Retinal pigment epithelial cell (primary cell): ENCODE measurements around the gene COL5A2.

Experiments
- DNase-seq: peaks from one replicate; pipeline ENCODE4 v3.0.0-alpha.2; 2010; ENCODE audit warnings: low read depth
- H3K4me3 ChIP-seq: 2 replicates; pipeline ENCODE4 v1.5.1; 2011; ENCODE audit warnings: mild to moderate bottlenecking, low read length, control low read depth, moderate library complexity
- TF ChIP-seq, protein P1 (sequence below): conservative IDR thresholded peaks from 2 replicates; pipeline ENCODE4 v1.5.1; 2011; ENCODE audit warnings: low read depth, low read length, control low read depth, inconsistent platforms

Gene COL5A2

DNA sequence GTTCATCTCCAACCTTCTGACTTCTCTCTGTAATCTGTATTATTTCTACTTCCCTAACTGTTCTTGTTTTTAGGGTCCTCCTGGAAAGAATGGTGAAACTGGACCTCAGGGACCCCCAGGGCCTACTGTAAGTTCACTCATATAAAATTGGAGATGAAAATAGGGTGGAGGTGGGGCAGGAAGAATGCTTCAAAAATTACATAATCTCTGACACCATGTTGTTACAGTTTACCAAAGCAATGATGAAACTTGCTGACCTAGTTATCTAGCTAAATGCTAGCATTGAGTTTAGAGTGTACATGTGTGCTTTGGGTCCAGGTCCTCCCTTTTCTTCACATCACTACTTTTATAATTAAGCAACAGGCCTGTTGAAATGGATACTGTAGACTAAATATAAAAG, 182.3 kb downstream of the COL5A2 start:
- DNase-seq = no peak
- TF ChIP-seq, protein P1, sequence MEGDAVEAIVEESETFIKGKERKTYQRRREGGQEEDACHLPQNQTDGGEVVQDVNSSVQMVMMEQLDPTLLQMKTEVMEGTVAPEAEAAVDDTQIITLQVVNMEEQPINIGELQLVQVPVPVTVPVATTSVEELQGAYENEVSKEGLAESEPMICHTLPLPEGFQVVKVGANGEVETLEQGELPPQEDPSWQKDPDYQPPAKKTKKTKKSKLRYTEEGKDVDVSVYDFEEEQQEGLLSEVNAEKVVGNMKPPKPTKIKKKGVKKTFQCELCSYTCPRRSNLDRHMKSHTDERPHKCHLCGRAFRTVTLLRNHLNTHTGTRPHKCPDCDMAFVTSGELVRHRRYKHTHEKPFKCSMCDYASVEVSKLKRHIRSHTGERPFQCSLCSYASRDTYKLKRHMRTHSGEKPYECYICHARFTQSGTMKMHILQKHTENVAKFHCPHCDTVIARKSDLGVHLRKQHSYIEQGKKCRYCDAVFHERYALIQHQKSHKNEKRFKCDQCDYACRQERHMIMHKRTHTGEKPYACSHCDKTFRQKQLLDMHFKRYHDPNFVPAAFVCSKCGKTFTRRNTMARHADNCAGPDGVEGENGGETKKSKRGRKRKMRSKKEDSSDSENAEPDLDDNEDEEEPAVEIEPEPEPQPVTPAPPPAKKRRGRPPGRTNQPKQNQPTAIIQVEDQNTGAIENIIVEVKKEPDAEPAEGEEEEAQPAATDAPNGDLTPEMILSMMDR = no peak
- H3K4me3 ChIP-seq = no peak overlapping the region

DNA sequence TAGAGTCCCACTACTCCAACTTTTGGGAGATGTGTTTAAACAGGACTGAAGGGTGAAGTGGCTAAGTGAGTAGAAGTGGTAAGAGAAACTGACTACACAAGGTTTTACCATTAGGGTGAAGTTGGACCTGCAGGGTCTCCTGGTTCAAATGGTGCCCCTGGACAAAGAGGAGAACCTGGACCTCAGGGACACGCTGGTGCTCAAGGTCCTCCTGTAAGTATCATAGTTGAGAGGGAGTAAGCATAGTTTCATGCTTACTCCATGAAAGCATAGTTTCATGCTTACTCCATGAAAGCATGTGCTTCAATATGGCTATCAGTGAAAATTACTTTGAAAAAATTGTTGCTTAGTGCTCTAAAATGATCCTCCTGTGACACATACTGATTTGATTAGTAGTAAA, 186.3 kb downstream of the COL5A2 start:
- TF ChIP-seq, protein P1 = no peak
- no peak for DNase-seq
- no peak overlapping the region for H3K4me3 ChIP-seq

DNA sequence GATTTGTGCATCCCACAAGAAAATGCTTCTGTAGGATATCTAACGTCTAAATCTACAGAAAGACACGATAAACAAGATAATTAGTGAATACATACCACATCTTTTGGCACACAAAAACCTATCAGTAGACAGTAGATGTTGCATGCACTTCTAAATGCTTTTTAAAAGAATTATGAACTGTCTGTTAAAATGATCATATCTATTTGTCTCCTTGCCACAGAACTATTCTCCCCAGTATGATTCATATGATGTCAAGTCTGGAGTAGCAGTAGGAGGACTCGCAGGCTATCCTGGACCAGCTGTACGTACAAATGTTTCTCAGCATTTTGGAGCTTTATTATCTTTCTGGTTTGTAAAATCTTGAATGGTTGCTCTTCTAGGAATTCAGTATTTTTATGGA, 192.7 kb downstream of the COL5A2 start:
- DNase-seq = no peak
- H3K4me3 ChIP-seq = no peak overlapping the region
- TF ChIP-seq, protein P1 = no peak

DNA sequence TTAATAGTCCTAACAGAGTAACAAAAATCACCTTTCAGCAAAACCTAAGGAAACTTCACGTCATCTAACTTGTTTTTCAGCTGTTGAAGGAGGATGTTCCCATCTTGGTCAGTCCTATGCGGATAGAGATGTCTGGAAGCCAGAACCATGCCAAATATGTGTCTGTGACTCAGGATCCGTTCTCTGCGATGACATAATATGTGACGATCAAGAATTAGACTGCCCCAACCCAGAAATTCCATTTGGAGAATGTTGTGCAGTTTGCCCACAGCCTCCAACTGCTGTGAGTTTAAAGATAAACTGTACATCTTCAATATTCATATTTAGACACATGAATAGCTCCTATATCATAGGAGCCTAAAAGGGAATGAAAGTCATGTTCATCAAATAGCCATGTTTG, 194.9 kb downstream of the COL5A2 start:
- no peak for DNase-seq
- TF ChIP-seq, protein P1 = no peak
- H3K4me3 ChIP-seq = no peak overlapping the region

DNA sequence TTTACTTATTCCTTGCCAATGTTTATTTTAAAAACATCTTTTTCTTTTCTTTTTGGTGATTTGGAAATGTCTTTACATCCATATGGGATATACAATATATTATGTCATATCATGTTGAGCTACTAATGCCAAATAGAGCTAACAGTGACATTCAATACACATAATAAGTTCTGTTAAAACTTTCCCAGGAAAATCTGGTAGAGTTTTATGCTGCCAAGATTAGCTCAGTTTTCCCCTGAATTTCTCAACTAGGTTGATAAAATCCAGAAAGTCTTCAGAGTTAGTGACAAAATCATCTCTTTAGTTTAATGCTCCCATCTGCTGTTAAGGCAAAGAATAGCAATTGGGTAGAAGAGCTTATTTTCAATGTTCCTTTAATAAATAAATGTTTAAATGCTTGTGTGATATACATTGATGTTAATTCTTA, 195.5 kb downstream of the COL5A2 start:
- H3K4me3 ChIP-seq = no peak overlapping the region
- TF ChIP-seq, protein P1 = peak; percentile 58
- no peak for DNase-seq

DNA sequence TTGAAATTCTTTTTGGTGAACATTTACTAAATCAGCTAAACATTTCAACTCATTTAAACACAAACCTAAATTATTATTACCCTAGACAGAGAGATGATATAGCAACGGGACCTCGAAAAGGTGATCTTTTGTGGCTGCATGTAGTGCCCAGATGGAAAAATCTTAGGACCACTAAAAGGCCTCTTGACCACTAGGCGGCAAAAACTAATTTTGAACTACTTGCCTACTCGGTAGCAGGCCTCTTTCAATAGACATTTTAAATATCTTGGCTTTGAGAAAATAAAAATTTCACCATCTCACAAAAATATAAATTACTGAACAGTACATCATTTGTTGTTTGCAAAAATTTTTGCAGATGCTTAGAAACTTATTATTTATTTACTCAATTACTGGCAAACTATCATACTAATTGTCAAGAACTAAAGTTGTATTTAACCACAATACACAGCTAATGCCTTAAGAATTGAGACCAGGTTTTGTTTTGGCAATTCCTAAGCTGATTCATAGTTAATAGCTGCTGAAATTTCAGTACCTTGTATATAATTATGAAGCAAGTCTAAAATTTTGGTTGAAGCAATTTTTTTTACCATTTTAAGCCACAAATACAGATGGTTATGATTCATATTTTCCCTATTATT, 196.0 kb downstream of the COL5A2 start:
- no peak for DNase-seq
- no peak overlapping the region for H3K4me3 ChIP-seq
- TF ChIP-seq, protein P1 = peak; percentile 47
